ENCODE measurements around the gene SLC39A3. TPM values are rescaled to one million over a fixed set of nuclear protein-coding genes. Genes with fewer than 3 reads are reported as not detected.
A peak's percentile ranks its signal among the peaks of the same experiment; 100 is the strongest.

Gene SLC39A3
- total and polyA plus RNA-seq, 10 of the 15 experiments (the other 5 are each of a cell fraction or from before 2014, with no cell fraction given) = 0.63 to 67.1 (median 51.2) TPM

GRCh38 chr19:2739602-2740313, at the start of gene SLC39A3 (continued):
- TF ChIP-seq HSF1 (IDR thresholded peaks at IDR 0.05; ENCODE audit: low read depth, low read length) (0 out of 2 replicates have a peak, but pooled peaks have one; percentile 65), MEF2B (IDR thresholded peaks at IDR 0.05; ENCODE audit: partially characterized antibody, poor library complexity, severe bottlenecking) (no peak), ZBTB40 (IDR thresholded peaks at IDR 0.05; ENCODE audit: borderline replicate concordance) (peak; percentile 98), BCL11A (IDR thresholded peaks at IDR 0.05; ENCODE audit: low read depth, low read length) (no peak), HDAC6 (IDR thresholded peaks at IDR 0.05; ENCODE audit: unreplicated experiment) (no peak), GATAD2B (conservative IDR thresholded peaks at IDR 0.05; ENCODE audit: low read depth) (no peak), RFX5 (IDR thresholded peaks at IDR 0.05; ENCODE audit: low read depth, low read length) (no peak; the same call in 1 of the 2 replicates), NFYB (IDR thresholded peaks at IDR 0.05; ENCODE audit: insufficient read depth, low read depth, low read length) (peak; percentile 82), ZNF592 (IDR thresholded peaks at IDR 0.05) (0 out of 2 replicates have a peak, but pooled peaks have one; percentile 16), BMI1 (IDR thresholded peaks at IDR 0.05; ENCODE audit: borderline replicate concordance) (no peak), IRF4 (IDR thresholded peaks at IDR 0.05; ENCODE audit: low read depth, low read length) (peak; percentile 60; the same call in 1 of the 2 replicates), MTA3 (IDR thresholded peaks at IDR 0.05; ENCODE audit: borderline replicate concordance, low read length) (no peak), IRF5 (IDR thresholded peaks at IDR 0.05; ENCODE audit: borderline replicate concordance) (no peak), CTCF (IDR thresholded peaks at IDR 0.05 in 2 of 3, conservative IDR thresholded peaks at IDR 0.05 in 1 of 3; ENCODE audit: control insufficient read depth in 2 of 3, extremely low read depth in 1 of 3, insufficient read depth in 1 of 3, low read depth in 3 of 3, low read length in 3 of 3) (no peak), PAX8 (IDR thresholded peaks at IDR 0.05) (no peak), ATF7 (IDR thresholded peaks at IDR 0.05; ENCODE audit: low read depth) (no peak)

Measured in GM12878 (cell line).